OCI-LY3 (cell line): ENCODE results near the gene TCL1B.
"Not testable (repeated sequence)": the region's sequence is repeated elsewhere in the genome, so short reads cannot be mapped to it uniquely, and the experiment has no call there.

Experiments used
- H2AFZ ChIP-seq: fragments of 200-600, 300-600 bp; shearing (Covaris generic); 2 replicates; pipeline ENCODE4 v1.6.0; 2014; ENCODE audit warnings: antibody characterized with exemption, low read depth, low read length
- H3K27ac ChIP-seq: fragments of 200-600, 300-600 bp; sonication (generic); 2 replicates; pipeline ENCODE4 v1.5.1; 2014; ENCODE audit warnings: mild to moderate bottlenecking, low read length, moderate library complexity, mixed read lengths
- H3K27me3 ChIP-seq: fragments of 200-600, 300-600 bp; sonication (generic); 2 replicates; pipeline ENCODE4 v1.6.1; 2014; ENCODE audit warnings: low read depth, low read length, mixed read lengths
- H3K36me3 ChIP-seq: fragments of 200-600, 300-600 bp; sonication (generic); replicated peaks from 2 replicates; pipeline ENCODE3; 2014; ENCODE audit warnings: low read depth, low read length, mixed read lengths
- H3K4me1 ChIP-seq: fragments of 300-600, 200-600 bp; sonication (generic); 2 replicates; pipeline ENCODE4 v1.6.1; 2014; ENCODE audit warnings: low read length, mixed read lengths
- H3K4me2 ChIP-seq: fragments of 200-600, 300-600 bp; sonication (generic); 2 replicates; pipeline ENCODE4 v1.6.1; 2014; ENCODE audit warnings: low read length, mixed read lengths
- H3K4me3 ChIP-seq: fragments of 300-600, 200-600 bp; sonication (generic); 2 replicates; pipeline ENCODE4 v1.5.1; 2014; ENCODE audit warnings: antibody characterized with exemption, mild to moderate bottlenecking, low read length, moderate library complexity
- H3K79me2 ChIP-seq: fragments of 300-600, 200-600 bp; shearing (Covaris generic); 2 replicates; pipeline ENCODE4 v1.6.1; 2014; ENCODE audit warnings: mild to moderate bottlenecking, low read length, mixed read lengths
- H3K9ac ChIP-seq: fragments of 300-600, 200-600 bp; shearing (Covaris generic); 2 replicates; pipeline ENCODE4 v1.6.0; 2014; ENCODE audit warnings: mild to moderate bottlenecking, low read length, moderate library complexity
- H3K9me3 ChIP-seq: fragments of 200-600, 300-600 bp; shearing (Covaris generic); 2 replicates; pipeline ENCODE4 v1.6.1; 2014; ENCODE audit warnings: low read length, mixed read lengths; ENCODE audit not compliant: insufficient read depth
- H4K20me1 ChIP-seq: fragments of 200-600, 300-600 bp; sonication (generic); 2 replicates; pipeline ENCODE4 v1.6.1; 2016; ENCODE audit warnings: low read length, mixed read lengths; ENCODE audit not compliant: insufficient read depth
- CTCF ChIP-seq: fragments of 200-600, 300-600 bp; sonication (generic); IDR thresholded peaks from 2 replicates; pipeline ENCODE4 v1.5.1; 2014; ENCODE audit warnings: antibody characterized with exemption, low read length, low read depth
- EZH2phosphoT487 ChIP-seq: fragments of 200-600 bp; shearing (Covaris generic); IDR thresholded peaks from 2 replicates; pipeline ENCODE4 v1.6.1; 2018; ENCODE audit warnings: antibody characterized with exemption, mixed run types, low read depth

Gene TCL1B

GRCh38 chr14:95664066-95664465 is 22.2 kb upstream of the TCL1B start:
- Histone ChIP-seq H3K9ac (no peak overlapping the region), H3K9me3 (peaks cover 10% of the 10 kb centered on the region; the same call in 1 of the 2 replicates), H3K4me2 (no peak overlapping the region; the same call in 1 of the 2 replicates), H2AFZ (peak overlapping the region; percentile 4; the same call in 1 of the 2 replicates), H3K27me3 (peaks cover 12% of the 10 kb centered on the region), H3K79me2 (no peaks in the 10 kb centered on the region), H3K4me1 (peaks cover 61% of the 10 kb centered on the region), H3K36me3 (no peaks in the 10 kb centered on the region), H3K27ac (peak overlapping the region; percentile 37), H4K20me1 (no peaks in the 10 kb centered on the region), H3K4me3 (no peak overlapping the region)
- TF ChIP-seq EZH2phosphoT487 (no peak), CTCF (no peak)

- H3K9ac ChIP-seq = no peak overlapping the region
- H4K20me1 ChIP-seq = no peaks in the 10 kb centered on the region
- TF ChIP-seq CTCF (no peak), EZH2phosphoT487 (no peak)
- H3K27ac ChIP-seq = peak overlapping the region; percentile 37
- H3K27me3 ChIP-seq = peaks cover 12% of the 10 kb centered on the region
- H3K4me2 ChIP-seq = peak overlapping the region; percentile 61; the same call in 1 of the 2 replicates
- H3K4me3 ChIP-seq = no peak overlapping the region
- H3K4me1 ChIP-seq = peaks cover 61% of the 10 kb centered on the region
- H3K9me3 ChIP-seq = peaks cover 10% of the 10 kb centered on the region; the same call in 1 of the 2 replicates
- peak overlapping the region; percentile 4; the same call in 1 of the 2 replicates for H2AFZ ChIP-seq
- H3K79me2 ChIP-seq = no peaks in the 10 kb centered on the region
- H3K36me3 ChIP-seq = no peaks in the 10 kb centered on the region
Measured at GRCh38 chr14:95664546-95664945, 21.7 kb upstream of the TCL1B start.

- not testable (repeated sequence) for H4K20me1 ChIP-seq, H3K9me3 ChIP-seq, H3K79me2 ChIP-seq, H3K36me3 ChIP-seq, H3K27me3 ChIP-seq
- Histone ChIP-seq H3K4me3 (peak overlapping the region; percentile 51), H3K4me2 (peak overlapping the region; percentile 61), H2AFZ (peak overlapping the region; percentile 47), H3K9ac (peak overlapping the region; percentile 29; the same call in 1 of the 2 replicates), H3K27ac (peak overlapping the region; percentile 37; the same call in 1 of the 2 replicates), H3K4me1 (peaks cover 61% of the 10 kb centered on the region)
- TF ChIP-seq CTCF = peak; percentile 29
Measured at GRCh38 chr14:95665530-95665929, 20.7 kb upstream of the TCL1B start.

GRCh38 chr14:95666450-95666849 is 19.8 kb upstream of the TCL1B start:
- H3K36me3 ChIP-seq = no peaks in the 10 kb centered on the region
- H3K9me3 ChIP-seq = peaks cover 7% of the 10 kb centered on the region; the same call in 1 of the 2 replicates
- TF ChIP-seq CTCF (no peak), EZH2phosphoT487 (no peak)
- no peak overlapping the region for H3K27ac ChIP-seq
- no peaks in the 10 kb centered on the region for H4K20me1 ChIP-seq
- H3K4me2 ChIP-seq = peak overlapping the region; percentile 61
- H3K4me3 ChIP-seq = peak overlapping the region; percentile 51; the same call in 1 of the 2 replicates
- H2AFZ ChIP-seq = no peak overlapping the region
- no peaks in the 10 kb centered on the region for H3K27me3 ChIP-seq
- peak overlapping the region; percentile 10; the same call in 1 of the 2 replicates for H3K9ac ChIP-seq
- H3K4me1 ChIP-seq = peaks cover 61% of the 10 kb centered on the region
- H3K79me2 ChIP-seq = no peaks in the 10 kb centered on the region
